Transverse colon (tissue), 3 donors: ENCODE measurements around the gene PAX5.

ENCODE experiments used
- POLR2A ChIP-seq: fragments of 450-650 bp; IDR thresholded peaks from one replicate; pipeline ENCODE4 v1.6.1; 2016; ENCODE audit warnings: antibody characterized with exemption, mild to moderate bottlenecking, moderate library complexity
- TF ChIP-seq, protein P1 (sequence below), 5 experiments: fragments of 200-600 bp in 3 of 5; fragments of 450-650 bp in 2 of 5; sonication (generic) in 3 of 5; IDR thresholded peaks; 1 replicate in 2 of 5; 2 replicates in 3 of 5; pipeline ENCODE4 v1.5.1; 2016 to 2017; ENCODE audit warnings: antibody characterized with exemption in 5 of 5, inconsistent platforms in 3 of 5, mild to moderate bottlenecking in 2 of 5, moderate library complexity in 1 of 5

DNA sequence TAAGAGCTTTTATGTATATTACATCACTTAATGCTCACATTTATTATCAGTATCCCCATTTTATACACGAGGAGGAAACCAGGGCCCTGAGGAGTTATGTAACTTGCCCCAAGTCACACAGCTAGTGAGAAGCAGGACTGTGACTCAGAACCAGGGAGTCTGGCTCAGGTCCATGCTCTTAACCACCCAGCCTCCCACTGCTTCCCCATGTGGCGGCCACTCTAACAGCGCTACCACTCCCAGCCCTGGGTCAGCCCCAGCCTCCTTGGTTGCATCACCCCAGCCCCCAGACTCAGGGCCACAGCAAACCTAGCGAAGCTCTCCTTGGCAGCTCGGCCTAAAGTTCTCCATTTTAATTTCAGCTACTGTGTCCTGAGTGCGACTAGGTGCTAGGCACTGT lies 159.1 kb downstream of the PAX5 start:
- TF ChIP-seq, protein P1, sequence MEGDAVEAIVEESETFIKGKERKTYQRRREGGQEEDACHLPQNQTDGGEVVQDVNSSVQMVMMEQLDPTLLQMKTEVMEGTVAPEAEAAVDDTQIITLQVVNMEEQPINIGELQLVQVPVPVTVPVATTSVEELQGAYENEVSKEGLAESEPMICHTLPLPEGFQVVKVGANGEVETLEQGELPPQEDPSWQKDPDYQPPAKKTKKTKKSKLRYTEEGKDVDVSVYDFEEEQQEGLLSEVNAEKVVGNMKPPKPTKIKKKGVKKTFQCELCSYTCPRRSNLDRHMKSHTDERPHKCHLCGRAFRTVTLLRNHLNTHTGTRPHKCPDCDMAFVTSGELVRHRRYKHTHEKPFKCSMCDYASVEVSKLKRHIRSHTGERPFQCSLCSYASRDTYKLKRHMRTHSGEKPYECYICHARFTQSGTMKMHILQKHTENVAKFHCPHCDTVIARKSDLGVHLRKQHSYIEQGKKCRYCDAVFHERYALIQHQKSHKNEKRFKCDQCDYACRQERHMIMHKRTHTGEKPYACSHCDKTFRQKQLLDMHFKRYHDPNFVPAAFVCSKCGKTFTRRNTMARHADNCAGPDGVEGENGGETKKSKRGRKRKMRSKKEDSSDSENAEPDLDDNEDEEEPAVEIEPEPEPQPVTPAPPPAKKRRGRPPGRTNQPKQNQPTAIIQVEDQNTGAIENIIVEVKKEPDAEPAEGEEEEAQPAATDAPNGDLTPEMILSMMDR (IDR thresholded peaks at IDR 0.05): no peak
- TF ChIP-seq POLR2A: no peak
